Measurements from ENCODE around the gene SFRP4.

DNA sequence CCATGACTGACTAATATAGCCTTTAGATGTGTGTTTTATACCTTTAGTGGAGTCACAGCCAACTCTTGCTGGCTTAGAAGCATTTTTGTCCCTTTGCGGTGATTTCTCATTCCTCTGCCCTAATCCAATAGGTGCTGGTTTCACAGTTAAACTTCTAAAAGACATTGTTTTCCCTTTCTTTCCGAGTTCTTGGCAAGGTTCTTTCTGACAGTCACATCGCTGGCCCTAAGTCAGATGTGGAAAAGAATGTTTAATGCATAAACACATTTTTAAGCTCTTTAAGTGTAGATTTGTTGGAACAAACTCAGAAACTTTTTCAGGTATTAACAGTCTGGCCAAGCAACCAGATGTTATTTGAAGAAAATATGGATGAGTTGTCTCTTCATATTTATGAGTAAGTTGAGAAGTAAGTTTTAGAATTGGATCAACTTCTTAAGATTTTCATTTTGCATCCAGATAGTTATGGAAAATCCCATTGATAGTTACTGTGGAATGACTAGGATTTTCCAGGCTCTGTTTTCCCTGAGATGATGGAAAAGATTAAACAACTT lies 7.9 kb upstream of the SFRP4 start:
- TF ChIP-seq SP1 (IDR thresholded peaks at IDR 0.05; ENCODE audit: low read depth, low read length) (no peak), GTF2F1 (IDR thresholded peaks at IDR 0.05; ENCODE audit: borderline replicate concordance, low read depth, low read length) (no peak), CHD2 (IDR thresholded peaks at IDR 0.05; ENCODE audit: low read length) (no peak), RXRA (IDR thresholded peaks at IDR 0.05; ENCODE audit: insufficient read depth, low read depth, low read length) (no peak), CBX5 (IDR thresholded peaks at IDR 0.05; ENCODE audit: low read depth, low read length) (no peak), EZH2 (IDR thresholded peaks at IDR 0.05; ENCODE audit: low read depth, low read length, severe bottlenecking) (no peak), POLR2A (IDR thresholded peaks at IDR 0.05; ENCODE audit: control extremely low read depth in 1 of 2, low read depth in 2 of 2, low read length in 2 of 2) (no peak), TBP (IDR thresholded peaks at IDR 0.05; ENCODE audit: low read depth, low read length) (no peak), ZNF274 (IDR thresholded peaks at IDR 0.05; ENCODE audit: borderline replicate concordance, extremely low read depth, low read length) (no peak)
- TF ChIP-seq, protein P1, sequence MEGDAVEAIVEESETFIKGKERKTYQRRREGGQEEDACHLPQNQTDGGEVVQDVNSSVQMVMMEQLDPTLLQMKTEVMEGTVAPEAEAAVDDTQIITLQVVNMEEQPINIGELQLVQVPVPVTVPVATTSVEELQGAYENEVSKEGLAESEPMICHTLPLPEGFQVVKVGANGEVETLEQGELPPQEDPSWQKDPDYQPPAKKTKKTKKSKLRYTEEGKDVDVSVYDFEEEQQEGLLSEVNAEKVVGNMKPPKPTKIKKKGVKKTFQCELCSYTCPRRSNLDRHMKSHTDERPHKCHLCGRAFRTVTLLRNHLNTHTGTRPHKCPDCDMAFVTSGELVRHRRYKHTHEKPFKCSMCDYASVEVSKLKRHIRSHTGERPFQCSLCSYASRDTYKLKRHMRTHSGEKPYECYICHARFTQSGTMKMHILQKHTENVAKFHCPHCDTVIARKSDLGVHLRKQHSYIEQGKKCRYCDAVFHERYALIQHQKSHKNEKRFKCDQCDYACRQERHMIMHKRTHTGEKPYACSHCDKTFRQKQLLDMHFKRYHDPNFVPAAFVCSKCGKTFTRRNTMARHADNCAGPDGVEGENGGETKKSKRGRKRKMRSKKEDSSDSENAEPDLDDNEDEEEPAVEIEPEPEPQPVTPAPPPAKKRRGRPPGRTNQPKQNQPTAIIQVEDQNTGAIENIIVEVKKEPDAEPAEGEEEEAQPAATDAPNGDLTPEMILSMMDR (IDR thresholded peaks at IDR 0.05; ENCODE audit: control extremely low read depth in 1 of 3, insufficient read depth in 1 of 3, low read depth in 1 of 3, low read length in 3 of 3): no peak
- TF ChIP-seq, protein P2, sequence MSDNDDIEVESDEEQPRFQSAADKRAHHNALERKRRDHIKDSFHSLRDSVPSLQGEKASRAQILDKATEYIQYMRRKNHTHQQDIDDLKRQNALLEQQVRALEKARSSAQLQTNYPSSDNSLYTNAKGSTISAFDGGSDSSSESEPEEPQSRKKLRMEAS (IDR thresholded peaks at IDR 0.05): no peak
- TF ChIP-seq, protein P3, sequence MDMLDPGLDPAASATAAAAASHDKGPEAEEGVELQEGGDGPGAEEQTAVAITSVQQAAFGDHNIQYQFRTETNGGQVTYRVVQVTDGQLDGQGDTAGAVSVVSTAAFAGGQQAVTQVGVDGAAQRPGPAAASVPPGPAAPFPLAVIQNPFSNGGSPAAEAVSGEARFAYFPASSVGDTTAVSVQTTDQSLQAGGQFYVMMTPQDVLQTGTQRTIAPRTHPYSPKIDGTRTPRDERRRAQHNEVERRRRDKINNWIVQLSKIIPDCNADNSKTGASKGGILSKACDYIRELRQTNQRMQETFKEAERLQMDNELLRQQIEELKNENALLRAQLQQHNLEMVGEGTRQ (IDR thresholded peaks at IDR 0.05; ENCODE audit: low read length): no peak
- TF ChIP-seq, protein P4, sequence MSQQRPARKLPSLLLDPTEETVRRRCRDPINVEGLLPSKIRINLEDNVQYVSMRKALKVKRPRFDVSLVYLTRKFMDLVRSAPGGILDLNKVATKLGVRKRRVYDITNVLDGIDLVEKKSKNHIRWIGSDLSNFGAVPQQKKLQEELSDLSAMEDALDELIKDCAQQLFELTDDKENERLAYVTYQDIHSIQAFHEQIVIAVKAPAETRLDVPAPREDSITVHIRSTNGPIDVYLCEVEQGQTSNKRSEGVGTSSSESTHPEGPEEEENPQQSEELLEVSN (IDR thresholded peaks at IDR 0.05): no peak

Measured in H1 (cell line).